GM23338 (cell line): Measurements from ENCODE around the gene ATP1B2. TPM values are rescaled to one million over a fixed set of nuclear protein-coding genes. Genes with fewer than 3 reads are reported as not detected.

ENCODE experiments used
- ATAC-seq: fragments of 200-7000 bp; cut with Tn5 transposase; 3 replicates; pipeline ENCODE4 v1.9.1; 2020
- DNase-seq: peaks from one replicate; pipeline ENCODE4 v3.0.0-alpha.2; 2015; ENCODE audit warnings: low spot score
- H2AFZ ChIP-seq: fragments of 200-600 bp; sonication (generic); 2 replicates; pipeline ENCODE4 v1.8.0; 2016; ENCODE audit warnings: antibody characterized with exemption, mild to moderate bottlenecking, moderate library complexity
- H3F3A ChIP-seq: fragments of 200-600 bp; sonication (generic); replicated peaks from 2 replicates; pipeline ENCODE4 v1.8.0; 2017; ENCODE audit warnings: antibody characterized with exemption, mixed run types, low read depth
- H3K27ac ChIP-seq: fragments of 200-600 bp; sonication (generic); 2 replicates; pipeline ENCODE4 v1.6.1; 2016; ENCODE audit warnings: low read depth
- H3K27me3 ChIP-seq: fragments of 200-600 bp; sonication (generic); 2 replicates; pipeline ENCODE4 v1.8.0; 2016; ENCODE audit warnings: mild to moderate bottlenecking, mixed run types, moderate library complexity; ENCODE audit not compliant: insufficient read depth
- H3K36me3 ChIP-seq: fragments of 200-600 bp; sonication (generic); 2 replicates; pipeline ENCODE4 v1.8.0; 2016; ENCODE audit warnings: mild to moderate bottlenecking; ENCODE audit not compliant: insufficient read depth
- H3K4me1 ChIP-seq: fragments of 200-600 bp; sonication (generic); 2 replicates; pipeline ENCODE4 v1.8.0; 2016; ENCODE audit warnings: mild to moderate bottlenecking, moderate library complexity; ENCODE audit not compliant: insufficient read depth
- H3K4me2 ChIP-seq: fragments of 200-600 bp; sonication (generic); 2 replicates; pipeline ENCODE4 v1.7.1; 2017; ENCODE audit warnings: mixed run types
- H3K4me3 ChIP-seq: fragments of 200-600 bp; sonication (generic); 2 replicates; pipeline ENCODE4 v1.6.1; 2016; ENCODE audit warnings: mixed run types
- H3K79me2 ChIP-seq: fragments of 200-600 bp; sonication (generic); replicated peaks from 2 replicates; pipeline ENCODE4 v1.8.0; 2017; ENCODE audit warnings: mild to moderate bottlenecking; ENCODE audit not compliant: insufficient read depth
- H3K9me2 ChIP-seq: fragments of 200-600 bp; sonication (generic); 2 replicates; pipeline ENCODE4 v1.8.0; 2017; ENCODE audit not compliant: insufficient read depth
- H4K20me1 ChIP-seq: fragments of 200-600 bp; sonication (generic); replicated peaks from 2 replicates; pipeline ENCODE4 v1.8.0; 2017; ENCODE audit warnings: mild to moderate bottlenecking; ENCODE audit not compliant: insufficient read depth
- H3K27ac Mint-ChIP-seq: 2 replicates; pipeline ENCODE4 v1.8.0; 2020; ENCODE audit warnings: inconsistent platforms, mild to moderate bottlenecking, moderate library complexity, mixed read lengths
- H3K27me3 Mint-ChIP-seq: 3 replicates; pipeline ENCODE4 v1.8.0; 2022; ENCODE audit warnings: low read depth, mild to moderate bottlenecking, moderate library complexity, mixed read lengths, inconsistent platforms; ENCODE audit not compliant: insufficient read depth, poor library complexity
- H3K36me3 Mint-ChIP-seq: 3 replicates; pipeline ENCODE4 v1.8.0; 2021; ENCODE audit warnings: low read depth, mild to moderate bottlenecking, inconsistent platforms, moderate library complexity, mixed read lengths
- H3K4me1 Mint-ChIP-seq: 3 replicates; pipeline ENCODE4 v1.8.0; 2020; ENCODE audit warnings: mild to moderate bottlenecking, inconsistent platforms, mixed read lengths
- H3K4me3 Mint-ChIP-seq: 3 replicates; pipeline ENCODE4 v1.8.0; 2021; ENCODE audit warnings: moderate library complexity, mild to moderate bottlenecking, inconsistent platforms, mixed read lengths
- H3K9me3 Mint-ChIP-seq: 3 replicates; pipeline ENCODE4 v1.8.0; 2020; ENCODE audit warnings: moderate library complexity, mild to moderate bottlenecking, inconsistent platforms, mixed read lengths
- CREB1 ChIP-seq: fragments of 250-450 bp; sonication (Bioruptor Pico); IDR thresholded peaks from 2 replicates; pipeline ENCODE4 v1.5.0; 2020; ENCODE audit warnings: low read depth, mild to moderate bottlenecking, moderate library complexity
- EZH2phosphoT487 ChIP-seq: fragments of 200-600 bp; sonication (generic); IDR thresholded peaks from one replicate; pipeline ENCODE4 v1.8.1; 2018; ENCODE audit warnings: antibody characterized with exemption; ENCODE audit not compliant: unreplicated experiment
- JUNB ChIP-seq: IDR thresholded peaks from one replicate; pipeline ENCODE4 v1.6.1; 2016; ENCODE audit warnings: antibody characterized with exemption; ENCODE audit not compliant: unreplicated experiment
- NANOG ChIP-seq: IDR thresholded peaks from 2 replicates; pipeline ENCODE4 v1.6.1; 2016; ENCODE audit warnings: antibody characterized with exemption, borderline replicate concordance
- POLR2AphosphoS5 ChIP-seq: IDR thresholded peaks from 2 replicates; pipeline ENCODE4 v1.6.1; 2016; ENCODE audit warnings: antibody characterized with exemption, low read depth
- REST ChIP-seq: IDR thresholded peaks from one replicate; pipeline ENCODE4 v1.6.1; 2018; ENCODE audit warnings: antibody characterized with exemption; ENCODE audit not compliant: unreplicated experiment
- STAT1 ChIP-seq: IDR thresholded peaks from one replicate; pipeline ENCODE4 v1.6.1; 2016; ENCODE audit warnings: antibody characterized with exemption; ENCODE audit not compliant: unreplicated experiment
- ZNF114 ChIP-seq: fragments of 250-450 bp; sonication (Bioruptor Pico); IDR thresholded peaks from 2 replicates; pipeline ENCODE4 v1.5.0; 2020; ENCODE audit warnings: mild to moderate bottlenecking, moderate library complexity
- ZNF331 ChIP-seq: fragments of 250-450 bp; sonication (Bioruptor Pico); IDR thresholded peaks from 2 replicates; pipeline ENCODE4 v1.5.0; 2020; ENCODE audit warnings: low read depth, mild to moderate bottlenecking, moderate library complexity
- ZNF462 ChIP-seq: fragments of 250-450 bp; sonication (Bioruptor Pico); IDR thresholded peaks from 2 replicates; pipeline ENCODE4 v1.5.0; 2020; ENCODE audit warnings: mild to moderate bottlenecking, moderate library complexity
- polyA plus RNA-seq: library from polyadenylated mRNA; unstranded; fragments of >200 nt; fragmentation: Nextera tagmentation; extraction: Ambion mirVana; gene quantifications from 2 replicates; pipeline ENCODE4 v1.2.1, GENCODE V29; 2016
- total RNA-seq: library from RNA; depleted of rRNA; stranded (reverse); fragments of >200 nt; shearing (Covaris generic); gene quantifications from 2 replicates; pipeline ENCODE4 v1.2.3, GENCODE V29; 2014

ATP1B2 gene
- total and polyA plus RNA-seq, 2 experiments from 2014 or later: 14.9 to 33.1 TPM

- Mint-ChIP-seq H3K27me3 (peaks cover 19% of the 10 kb centered on the region), H3K4me3 (peak overlapping the region; percentile 55), H3K27ac (peak overlapping the region; percentile 95), H3K36me3 (peaks cover 49% of the 10 kb centered on the region), H3K4me1 (peaks cover 46% of the 10 kb centered on the region), H3K9me3 (peaks cover 9% of the 10 kb centered on the region)
- TF ChIP-seq POLR2AphosphoS5: no peak
- TF ChIP-seq JUNB: no peak
- TF ChIP-seq EZH2phosphoT487: no peak
- Histone ChIP-seq H3K4me3 (peak overlapping the region; percentile 9), H3K4me1 (peaks cover 37% of the 10 kb centered on the region), H2AFZ (no peak overlapping the region), H4K20me1 (peaks cover 6% of the 10 kb centered on the region), H3K27ac (peak overlapping the region; percentile 60), H3K79me2 (peaks cover 43% of the 10 kb centered on the region), H3K27me3 (no peaks in the 10 kb centered on the region), H3K36me3 (peaks cover 37% of the 10 kb centered on the region), H3K4me2 (peak overlapping the region; percentile 12), H3F3A (peaks cover 35% of the 10 kb centered on the region), H3K9me2 (no peaks in the 10 kb centered on the region)
- DNase-seq (peak; percentile 76), ATAC-seq (peak; percentile 70)
These were observed 25.8 kb downstream of the ATP1B2 start for GRCh38 chr17:7676533-7676932.

- peaks cover 9% of the 10 kb centered on the region for H3K9me3 Mint-ChIP-seq
- peaks cover 49% of the 10 kb centered on the region for H3K4me1 Mint-ChIP-seq
- Histone ChIP-seq H4K20me1 (peaks cover 7% of the 10 kb centered on the region), H3K4me2 (peak overlapping the region; percentile 12), H3K27ac (peak overlapping the region; percentile 60), H3K9me2 (no peaks in the 10 kb centered on the region), H3K79me2 (peaks cover 53% of the 10 kb centered on the region), H3K4me1 (peaks cover 41% of the 10 kb centered on the region), H3K27me3 (no peaks in the 10 kb centered on the region), H3K4me3 (peak overlapping the region; percentile 9), H2AFZ (no peak overlapping the region), H3K36me3 (peaks cover 29% of the 10 kb centered on the region), H3F3A (peaks cover 37% of the 10 kb centered on the region)
- peak overlapping the region; percentile 45 for H3K27ac Mint-ChIP-seq
- DNase-seq (peak; percentile 89), ATAC-seq (peak; percentile 85)
- H3K27me3 Mint-ChIP-seq: peaks cover 19% of the 10 kb centered on the region
- peak overlapping the region; percentile 55 for H3K4me3 Mint-ChIP-seq
- peaks cover 45% of the 10 kb centered on the region for H3K36me3 Mint-ChIP-seq
- TF ChIP-seq ZNF114 (no peak), STAT1 (no peak), JUNB (no peak), EZH2phosphoT487 (no peak), ZNF462 (CRISPR knock-in tag) (no peak), ZNF331 (no peak), REST (no peak), CREB1 (CRISPR knock-in tag) (no peak), NANOG (peak; percentile 55; the same call in 1 of the 2 replicates), POLR2AphosphoS5 (peak; percentile 19; the same call in 1 of the 2 replicates)
These were observed 26.8 kb downstream of the ATP1B2 start for GRCh38 chr17:7677388-7678067.
